Right atrium auricular region (tissue), 2 donors: ENCODE measurements around the gene ABCA12. TPM values are rescaled to one million over a fixed set of nuclear protein-coding genes. Genes with fewer than 3 reads are reported as not detected.

ENCODE experiments used
- DNase-seq: peaks from one replicate; pipeline ENCODE4 v3.0.0-alpha.2; 2019; ENCODE audit warnings: low spot score
- H3K27ac ChIP-seq, 2 donors: fragments of 200-600 bp; sonication (generic); 1 replicate in 1 of 2; 2 replicates in 1 of 2; pipeline ENCODE4 v1.5.1; 2016 to 2019
- H3K27me3 ChIP-seq, 2 donors: fragments of 200-600 bp; sonication (generic); one replicate each; pipeline versions ENCODE4 v1.5.1 to v1.6.0; 2017 to 2019
- H3K36me3 ChIP-seq: fragments of 200-600 bp; sonication (generic); one replicate; pipeline ENCODE4 v1.5.1; 2016
- H3K4me1 ChIP-seq, 2 donors: fragments of 200-600 bp; sonication (generic); one replicate each; pipeline versions ENCODE4 v1.5.1 to v1.6.0; 2017 to 2019
- H3K4me3 ChIP-seq, 2 donors: fragments of 200-600 bp; sonication (generic); 1 replicate in 1 of 2; 2 replicates in 1 of 2; pipeline ENCODE4 v1.5.1; 2017 to 2019; ENCODE audit warnings: mild to moderate bottlenecking in 1 of 2, moderate library complexity in 1 of 2
- H3K9me3 ChIP-seq, 2 donors: fragments of 200-600 bp; sonication (generic); one replicate each; pipeline ENCODE4 v1.5.1; 2019
- CTCF ChIP-seq, 2 donors: fragments of 200-600 bp; sonication (generic); IDR thresholded peaks; one replicate each; pipeline ENCODE4 v1.5.1; 2019; ENCODE audit warnings: antibody characterized with exemption in 2 of 2
- total RNA-seq, 2 donors: library from RNA; depleted of rRNA; stranded (reverse); fragments of >200 nt; gene quantifications; one replicate each; pipeline ENCODE4 v1.1.0, GENCODE V29; 2016

The ABCA12 gene
- total RNA-seq, 2 donors from 2014 or later = 0.04 TPM; not detected in 1

GRCh38 chr2:215068399-215068798 is 70.0 kb downstream of the ABCA12 start:
- H3K9me3 ChIP-seq = no peaks in the 10 kb centered on the region
- no peaks in the 10 kb centered on the region for H3K36me3 ChIP-seq
- no peak overlapping the region for H3K4me3 ChIP-seq
- no peak for DNase-seq
- H3K27ac ChIP-seq = no peak overlapping the region
- TF ChIP-seq CTCF (IDR thresholded peaks at IDR 0.05) = no peak
- no peaks in the 10 kb centered on the region for H3K4me1 ChIP-seq
- no peaks in the 10 kb centered on the region for H3K27me3 ChIP-seq

- no peak overlapping the region for H3K4me3 ChIP-seq
- no peaks in the 10 kb centered on the region for H3K36me3 ChIP-seq
- TF ChIP-seq CTCF (IDR thresholded peaks at IDR 0.05) = no peak
- H3K9me3 ChIP-seq = no peaks in the 10 kb centered on the region
- DNase-seq = no peak
- H3K27ac ChIP-seq = no peak overlapping the region
- H3K4me1 ChIP-seq = no peaks in the 10 kb centered on the region
- H3K27me3 ChIP-seq = no peaks in the 10 kb centered on the region
Observed at GRCh38 chr2:215066124-215066523, 72.3 kb downstream of the ABCA12 start.

GRCh38 chr2:215063526-215063925 is 74.9 kb downstream of the ABCA12 start:
- Histone ChIP-seq H3K27ac (no peak overlapping the region), H3K9me3 (no peaks in the 10 kb centered on the region), H3K4me3 (no peak overlapping the region), H3K4me1 (no peaks in the 10 kb centered on the region), H3K27me3 (no peaks in the 10 kb centered on the region), H3K36me3 (no peaks in the 10 kb centered on the region)
- DNase-seq = no peak
- TF ChIP-seq CTCF (IDR thresholded peaks at IDR 0.05) = no peak

DNA sequence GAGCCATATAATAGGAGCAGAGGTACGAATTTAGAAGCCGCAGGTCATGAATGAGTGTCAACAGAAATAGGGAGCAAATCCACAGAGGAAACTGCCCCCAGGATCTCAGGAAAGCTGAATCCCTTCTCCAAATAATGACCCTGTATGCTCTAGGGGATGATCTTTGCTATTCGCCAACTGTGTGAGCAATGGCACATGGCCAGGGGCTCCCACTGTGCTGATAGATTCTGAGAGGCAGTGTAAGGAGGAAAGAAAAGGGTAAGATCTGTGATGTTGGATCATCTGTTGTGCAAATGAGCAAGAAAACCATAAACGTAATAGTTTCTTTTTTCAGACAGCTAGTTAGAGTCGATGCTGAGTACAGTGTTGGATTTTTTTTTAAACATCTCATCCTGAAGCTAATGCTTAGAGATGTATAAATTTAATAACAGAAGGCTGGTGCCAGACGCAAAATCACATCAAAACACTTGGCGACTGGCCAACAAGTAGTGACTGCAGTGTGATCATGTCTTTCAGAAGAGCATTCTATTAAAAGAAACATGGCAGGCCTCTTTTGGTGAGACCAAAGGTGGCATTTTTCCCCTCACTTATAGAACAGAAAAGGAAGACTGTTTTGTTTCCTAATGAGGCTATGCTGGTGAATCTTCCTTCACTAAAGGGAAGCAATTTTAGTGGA is 77.4 kb downstream of the ABCA12 start:
- Histone ChIP-seq H3K9me3 (no peaks in the 10 kb centered on the region), H3K4me3 (no peak overlapping the region), H3K36me3 (no peaks in the 10 kb centered on the region), H3K27me3 (no peaks in the 10 kb centered on the region), H3K27ac (no peak overlapping the region), H3K4me1 (no peaks in the 10 kb centered on the region)
- no peak for DNase-seq
- TF ChIP-seq CTCF (IDR thresholded peaks at IDR 0.05) = no peak

- Histone ChIP-seq H3K27ac (no peak overlapping the region), H3K27me3 (no peaks in the 10 kb centered on the region), H3K9me3 (no peaks in the 10 kb centered on the region), H3K4me1 (no peaks in the 10 kb centered on the region), H3K4me3 (no peak overlapping the region), H3K36me3 (no peaks in the 10 kb centered on the region)
- no peak for DNase-seq
- TF ChIP-seq CTCF (IDR thresholded peaks at IDR 0.05) = no peak
Observed at GRCh38 chr2:215059724-215060123, 78.7 kb downstream of the ABCA12 start.

- no peak for TF ChIP-seq CTCF (IDR thresholded peaks at IDR 0.05)
- no peak for DNase-seq
- Histone ChIP-seq H3K36me3 (no peaks in the 10 kb centered on the region), H3K9me3 (no peaks in the 10 kb centered on the region), H3K4me1 (no peaks in the 10 kb centered on the region), H3K27ac (no peak overlapping the region), H3K4me3 (no peak overlapping the region), H3K27me3 (no peaks in the 10 kb centered on the region)
Observed at GRCh38 chr2:215055891-215056290, 82.5 kb downstream of the ABCA12 start.
